HAP-1 (cell line): ENCODE measurements around the gene GABARAPL2.
A peak's percentile ranks its signal among the peaks of the same experiment; 100 is the strongest.

ENCODE experiments used
- DNase-seq, 2 experiments: peaks; one replicate each; pipeline ENCODE4 v3.0.0-alpha.2; 2016 to 2020; ENCODE audit warnings: low spot score in 2 of 2
- H3K27me3 ChIP-seq: fragments of 250-450 bp; sonication (Bioruptor Pico); 2 replicates; pipeline ENCODE4 v1.5.1; 2020; ENCODE audit warnings: low read depth, mild to moderate bottlenecking, moderate library complexity
- H3K36me3 ChIP-seq: fragments of 250-450 bp; sonication (Bioruptor Pico); replicated peaks from 2 replicates; pipeline ENCODE4 v1.5.1; 2020; ENCODE audit warnings: mild to moderate bottlenecking
- H3K4me1 ChIP-seq: fragments of 250-450 bp; sonication (Bioruptor Pico); 2 replicates; pipeline ENCODE4 v1.5.1; 2020; ENCODE audit warnings: mild to moderate bottlenecking
- H3K4me3 ChIP-seq: fragments of 250-450 bp; sonication (Bioruptor Pico); 2 replicates; pipeline ENCODE4 v1.5.1; 2020; ENCODE audit warnings: mild to moderate bottlenecking, moderate library complexity
- H3K9me3 ChIP-seq: fragments of 250-450 bp; sonication (Bioruptor Pico); 2 replicates; pipeline ENCODE4 v1.5.1; 2020; ENCODE audit warnings: mild to moderate bottlenecking, moderate library complexity
- in situ Hi-C: fragments of 300-500 bp; cut with MboI; formaldehyde crosslinking; loops from 3 replicates; pipeline ENCODE4 v1.14.3; 2020; ENCODE audit warnings: low sequenced_read_pairs, inconsistent platforms, mixed read lengths

Gene GABARAPL2

GRCh38 chr16:75566040-75566757 lies at the start of gene GABARAPL2:
Gene GABARAPL2, plus strand, starts transcription at chr16:75566379. Its CDS starts 108 bp downstream, at chr16:75566487.
- in situ Hi-C loops, result no loop called here

GRCh38 chr16:75519175-75519574 lies 47.0 kb upstream of the GABARAPL2 start:
- DNase-seq, result no peak
- in situ Hi-C loops, result no loop called here
- Histone ChIP-seq H3K4me1 (no peaks in the 10 kb centered on the region), H3K9me3 (no peaks in the 10 kb centered on the region), H3K27me3 (no peaks in the 10 kb centered on the region), H3K36me3 (no peaks in the 10 kb centered on the region), H3K4me3 (no peak overlapping the region)

More at GRCh38 chr16:75566040-75566757, at the start of gene GABARAPL2:
- Histone ChIP-seq H3K36me3 (peaks cover 39% of the 10 kb centered on the region), H3K4me3 (peak within 1 kb of the TSS; percentile 86), H3K4me1 (peaks cover 13% of the 10 kb centered on the region), H3K27me3 (peaks cover 4% of the 10 kb centered on the region; the same call in 1 of the 2 replicates), H3K9me3 (no peaks in the 10 kb centered on the region)
- peak; percentile 71 to 91 for DNase-seq

- H3K4me3 ChIP-seq, result no peak overlapping the region
- in situ Hi-C loops, result no loop called here
- H3K4me1 ChIP-seq, result no peaks in the 10 kb centered on the region
- H3K36me3 ChIP-seq, result no peaks in the 10 kb centered on the region
- DNase-seq, result no peak
- no peaks in the 10 kb centered on the region for H3K27me3 ChIP-seq
- H3K9me3 ChIP-seq, result no peaks in the 10 kb centered on the region
Observed at GRCh38 chr16:75526032-75526790, 40.0 kb upstream of the GABARAPL2 start.

- Histone ChIP-seq H3K27me3 (no peaks in the 10 kb centered on the region), H3K4me3 (no peak overlapping the region), H3K4me1 (no peaks in the 10 kb centered on the region), H3K36me3 (no peaks in the 10 kb centered on the region), H3K9me3 (no peaks in the 10 kb centered on the region)
- in situ Hi-C loops, result no loop called here
- no peak for DNase-seq
Observed at GRCh38 chr16:75527825-75528299, 38.3 kb upstream of the GABARAPL2 start.

GRCh38 chr16:75529056-75529905 lies 36.9 kb upstream of the GABARAPL2 start:
- in situ Hi-C loops, result no loop called here
- no peaks in the 10 kb centered on the region for H3K27me3 ChIP-seq
- no peak for DNase-seq

GRCh38 chr16:75529959-75530358 lies 36.2 kb upstream of the GABARAPL2 start:
- in situ Hi-C loops, result no loop called here
- no peak overlapping the region for H3K4me3 ChIP-seq
- no peak for DNase-seq
- no peaks in the 10 kb centered on the region for H3K36me3 ChIP-seq
- no peaks in the 10 kb centered on the region for H3K9me3 ChIP-seq
- H3K4me1 ChIP-seq, result no peaks in the 10 kb centered on the region
- no peaks in the 10 kb centered on the region for H3K27me3 ChIP-seq

More at GRCh38 chr16:75529056-75529905, 36.9 kb upstream of the GABARAPL2 start:
- Histone ChIP-seq H3K9me3 (no peaks in the 10 kb centered on the region), H3K36me3 (no peaks in the 10 kb centered on the region), H3K4me1 (no peaks in the 10 kb centered on the region), H3K4me3 (no peak overlapping the region)

- no peaks in the 10 kb centered on the region for H3K9me3 ChIP-seq
- no peaks in the 10 kb centered on the region for H3K27me3 ChIP-seq
- no peaks in the 10 kb centered on the region for H3K36me3 ChIP-seq
- H3K4me1 ChIP-seq, result no peaks in the 10 kb centered on the region
- DNase-seq, result no peak
- in situ Hi-C loops, result no loop called here
- no peak overlapping the region for H3K4me3 ChIP-seq
Observed at GRCh38 chr16:75532142-75532765, 33.9 kb upstream of the GABARAPL2 start.

GRCh38 chr16:75532791-75533190 lies 33.4 kb upstream of the GABARAPL2 start:
- no peak for DNase-seq
- no peaks in the 10 kb centered on the region for H3K27me3 ChIP-seq
- no peaks in the 10 kb centered on the region for H3K36me3 ChIP-seq
- no peak overlapping the region for H3K4me3 ChIP-seq
- H3K4me1 ChIP-seq, result no peaks in the 10 kb centered on the region
- no peaks in the 10 kb centered on the region for H3K9me3 ChIP-seq
- in situ Hi-C loops, result no loop called here

- in situ Hi-C loops, result no loop called here
- no peak for DNase-seq
- H3K27me3 ChIP-seq, result no peaks in the 10 kb centered on the region
- H3K36me3 ChIP-seq, result no peaks in the 10 kb centered on the region
- no peaks in the 10 kb centered on the region for H3K4me1 ChIP-seq
- no peaks in the 10 kb centered on the region for H3K9me3 ChIP-seq
- H3K4me3 ChIP-seq, result no peak overlapping the region
Observed at GRCh38 chr16:75534560-75535205, 31.5 kb upstream of the GABARAPL2 start.

GRCh38 chr16:75535211-75535843 lies 30.9 kb upstream of the GABARAPL2 start:
- in situ Hi-C loops, result no loop called here
- no peak for DNase-seq
- Histone ChIP-seq H3K27me3 (no peaks in the 10 kb centered on the region), H3K4me1 (no peaks in the 10 kb centered on the region), H3K9me3 (no peaks in the 10 kb centered on the region), H3K4me3 (no peak overlapping the region), H3K36me3 (no peaks in the 10 kb centered on the region)

GRCh38 chr16:75535901-75536300 lies 30.3 kb upstream of the GABARAPL2 start, which contains the start of gene CHST5:
Gene CHST5, minus strand, starts transcription at chr16:75536108. Its CDS starts 5,724 bp downstream, at chr16:75530384.
- DNase-seq, result no peak
- no peaks in the 10 kb centered on the region for H3K4me1 ChIP-seq
- H3K27me3 ChIP-seq, result no peaks in the 10 kb centered on the region
- no peaks in the 10 kb centered on the region for H3K9me3 ChIP-seq
- no peak within 1 kb of the TSS for H3K4me3 ChIP-seq
- in situ Hi-C loops, result no loop called here
- no peaks in the 10 kb centered on the region for H3K36me3 ChIP-seq

- in situ Hi-C loops, result no loop called here
- Histone ChIP-seq H3K4me3 (no peak overlapping the region), H3K27me3 (no peaks in the 10 kb centered on the region), H3K36me3 (no peaks in the 10 kb centered on the region), H3K4me1 (no peaks in the 10 kb centered on the region), H3K9me3 (no peaks in the 10 kb centered on the region)
- DNase-seq, result no peak
Observed at GRCh38 chr16:75537776-75538175, 28.4 kb upstream of the GABARAPL2 start.
